Neural cell (in vitro differentiated cells): ENCODE results near the gene IFT20. TPM values are rescaled to one million over a fixed set of nuclear protein-coding genes. Genes with fewer than 3 reads are reported as not detected.

Experiments
- H2AFZ ChIP-seq: fragments of 200-600, 300-800 bp; sonication (generic), shearing (Covaris generic); 2 replicates; pipeline ENCODE4 v1.6.0; 2014; ENCODE audit warnings: low read depth, mild to moderate bottlenecking, antibody characterized with exemption, low read length, moderate library complexity
- H3F3A ChIP-seq: fragments of 200-600 bp; shearing (Covaris generic); 2 replicates; pipeline ENCODE4 v1.6.1; 2016; ENCODE audit warnings: mild to moderate bottlenecking, moderate library complexity, mixed read lengths, antibody characterized with exemption, low read length; ENCODE audit not compliant: insufficient read depth, poor library complexity, severe bottlenecking
- H3K27ac ChIP-seq: fragments of 200-600, 300-800 bp; sonication (generic), shearing (Covaris generic); 2 replicates; pipeline ENCODE4 v1.5.1; 2014; ENCODE audit warnings: mild to moderate bottlenecking, low read length, moderate library complexity
- H3K27me3 ChIP-seq: fragments of 300-800, 200-600 bp; sonication (generic), shearing (Covaris generic); 2 replicates; pipeline ENCODE4 v1.6.0; 2014; ENCODE audit warnings: mild to moderate bottlenecking, low read depth, low read length, moderate library complexity; ENCODE audit not compliant: insufficient read depth
- H3K36me3 ChIP-seq: fragments of 300-800, 200-600 bp; sonication (generic), shearing (Covaris generic); 2 replicates; pipeline ENCODE4 v1.5.1; 2014; ENCODE audit warnings: mild to moderate bottlenecking, antibody characterized with exemption, low read length, moderate library complexity; ENCODE audit not compliant: insufficient read depth
- H3K4me2 ChIP-seq: fragments of 300-800, 200-600 bp; sonication (generic), shearing (Covaris generic); 2 replicates; pipeline ENCODE4 v1.6.0; 2014; ENCODE audit warnings: mild to moderate bottlenecking, low read length
- H3K4me3 ChIP-seq: fragments of 300-800, 200-600 bp; sonication (generic), shearing (Covaris generic); 2 replicates; pipeline ENCODE4 v1.5.1; 2014; ENCODE audit warnings: mild to moderate bottlenecking, low read length, moderate library complexity
- H3K79me2 ChIP-seq: fragments of 200-600 bp; shearing (Covaris generic); replicated peaks from 2 replicates; pipeline ENCODE4 v1.6.0; 2014; ENCODE audit warnings: mild to moderate bottlenecking, low read length, moderate library complexity; ENCODE audit not compliant: insufficient read depth
- H3K9ac ChIP-seq: fragments of 300-800, 200-600 bp; sonication (generic), shearing (Covaris generic); 2 replicates; pipeline ENCODE4 v1.6.1; 2016; ENCODE audit warnings: mild to moderate bottlenecking, low read length, mixed read lengths
- H3K9me2 ChIP-seq: fragments of 200-600 bp; shearing (Covaris generic); 2 replicates; pipeline ENCODE4 v1.6.1; 2016; ENCODE audit warnings: mild to moderate bottlenecking, low read length, mixed read lengths; ENCODE audit not compliant: insufficient read depth
- H3K9me3 ChIP-seq: fragments of 200-600, 300-800 bp; sonication (generic), shearing (Covaris generic); 2 replicates; pipeline ENCODE4 v1.6.1; 2016; ENCODE audit warnings: mild to moderate bottlenecking, mixed run types, low read length, moderate library complexity, mixed read lengths
- H4K20me1 ChIP-seq: fragments of 200-600 bp; shearing (Covaris generic); 2 replicates; pipeline ENCODE4 v1.6.1; 2016; ENCODE audit warnings: mild to moderate bottlenecking, mixed run types; ENCODE audit not compliant: insufficient read depth
- CTCF ChIP-seq: fragments of 450-650 bp; IDR thresholded peaks from 2 replicates; pipeline ENCODE4 v1.5.1; 2014; ENCODE audit warnings: antibody characterized with exemption, mild to moderate bottlenecking, moderate library complexity; ENCODE audit not compliant: poor library complexity, severe bottlenecking
- EP300 ChIP-seq: fragments of 450-650 bp; conservative IDR thresholded peaks from 2 replicates; pipeline ENCODE4 v1.6.1; 2014; ENCODE audit warnings: antibody characterized with exemption, mild to moderate bottlenecking, moderate library complexity; ENCODE audit not compliant: poor library complexity, severe bottlenecking
- EZH2 ChIP-seq: fragments of 200-600, 300-800 bp; shearing (Covaris generic), sonication (generic); IDR thresholded peaks from 2 replicates; pipeline ENCODE4 v1.6.1; 2014; ENCODE audit warnings: antibody characterized with exemption, low read length, borderline replicate concordance, mild to moderate bottlenecking; ENCODE audit not compliant: insufficient read depth, poor library complexity, severe bottlenecking
- MXI1 ChIP-seq: fragments of 450-650 bp; conservative IDR thresholded peaks from 2 replicates; pipeline ENCODE4 v1.6.1; 2014; ENCODE audit warnings: antibody characterized with exemption, mild to moderate bottlenecking; ENCODE audit not compliant: poor library complexity, severe bottlenecking
- POLR2AphosphoS5 ChIP-seq: IDR thresholded peaks from 2 replicates; pipeline ENCODE4 v1.6.1; 2012
- RAD21 ChIP-seq: fragments of 450-650 bp; conservative IDR thresholded peaks from 2 replicates; pipeline ENCODE4 v1.6.1; 2014; ENCODE audit warnings: antibody characterized with exemption, mild to moderate bottlenecking, moderate library complexity
- SMC3 ChIP-seq: fragments of 450-650 bp; conservative IDR thresholded peaks from 2 replicates; pipeline ENCODE4 v1.6.1; 2014; ENCODE audit warnings: antibody characterized with exemption, mild to moderate bottlenecking, moderate library complexity; ENCODE audit not compliant: poor library complexity
- TAF1 ChIP-seq: IDR thresholded peaks from 2 replicates; pipeline ENCODE4 v1.6.1; 2012; ENCODE audit warnings: low read depth
- polyA plus RNA-seq: library from polyadenylated mRNA; depleted of rRNA; stranded (reverse); fragments of >200 nt; gene quantifications from 2 replicates; pipeline ENCODE4 v1.2.3, GENCODE V29; 2014
- TF ChIP-seq, protein P1 (sequence below): IDR thresholded peaks from 2 replicates; pipeline ENCODE4 v1.6.1; 2012; ENCODE audit warnings: borderline replicate concordance

IFT20 gene
- polyA plus RNA-seq, 1 donor from 2014 or later: 213 TPM

GRCh38 chr17:28317099-28317965 is 17.9 kb downstream of the IFT20 start:
- Histone ChIP-seq H3K4me2 (no peak overlapping the region), H3K27me3 (no peaks in the 10 kb centered on the region), H3K9me2 (no peaks in the 10 kb centered on the region), H3K4me3 (peak overlapping the region; percentile 84), H3K79me2 (peaks cover 29% of the 10 kb centered on the region), H3F3A (no peaks in the 10 kb centered on the region), H3K27ac (no peak overlapping the region), H3K9ac (peak overlapping the region; percentile 51), H4K20me1 (no peaks in the 10 kb centered on the region), H3K9me3 (no peaks in the 10 kb centered on the region), H3K36me3 (no peaks in the 10 kb centered on the region), H2AFZ (no peak overlapping the region)
- TF ChIP-seq SMC3 (no peak), TAF1 (no peak), CTCF (no peak), EP300 (no peak), MXI1 (no peak)
- TF ChIP-seq, protein P1, sequence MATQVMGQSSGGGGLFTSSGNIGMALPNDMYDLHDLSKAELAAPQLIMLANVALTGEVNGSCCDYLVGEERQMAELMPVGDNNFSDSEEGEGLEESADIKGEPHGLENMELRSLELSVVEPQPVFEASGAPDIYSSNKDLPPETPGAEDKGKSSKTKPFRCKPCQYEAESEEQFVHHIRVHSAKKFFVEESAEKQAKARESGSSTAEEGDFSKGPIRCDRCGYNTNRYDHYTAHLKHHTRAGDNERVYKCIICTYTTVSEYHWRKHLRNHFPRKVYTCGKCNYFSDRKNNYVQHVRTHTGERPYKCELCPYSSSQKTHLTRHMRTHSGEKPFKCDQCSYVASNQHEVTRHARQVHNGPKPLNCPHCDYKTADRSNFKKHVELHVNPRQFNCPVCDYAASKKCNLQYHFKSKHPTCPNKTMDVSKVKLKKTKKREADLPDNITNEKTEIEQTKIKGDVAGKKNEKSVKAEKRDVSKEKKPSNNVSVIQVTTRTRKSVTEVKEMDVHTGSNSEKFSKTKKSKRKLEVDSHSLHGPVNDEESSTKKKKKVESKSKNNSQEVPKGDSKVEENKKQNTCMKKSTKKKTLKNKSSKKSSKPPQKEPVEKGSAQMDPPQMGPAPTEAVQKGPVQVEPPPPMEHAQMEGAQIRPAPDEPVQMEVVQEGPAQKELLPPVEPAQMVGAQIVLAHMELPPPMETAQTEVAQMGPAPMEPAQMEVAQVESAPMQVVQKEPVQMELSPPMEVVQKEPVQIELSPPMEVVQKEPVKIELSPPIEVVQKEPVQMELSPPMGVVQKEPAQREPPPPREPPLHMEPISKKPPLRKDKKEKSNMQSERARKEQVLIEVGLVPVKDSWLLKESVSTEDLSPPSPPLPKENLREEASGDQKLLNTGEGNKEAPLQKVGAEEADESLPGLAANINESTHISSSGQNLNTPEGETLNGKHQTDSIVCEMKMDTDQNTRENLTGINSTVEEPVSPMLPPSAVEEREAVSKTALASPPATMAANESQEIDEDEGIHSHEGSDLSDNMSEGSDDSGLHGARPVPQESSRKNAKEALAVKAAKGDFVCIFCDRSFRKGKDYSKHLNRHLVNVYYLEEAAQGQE: no peak

GRCh38 chr17:28315846-28316705 is 19.2 kb downstream of the IFT20 start:
- no peak overlapping the region for H3K9ac ChIP-seq
- H3K27me3 ChIP-seq: no peaks in the 10 kb centered on the region
- H3K4me3 ChIP-seq: no peak overlapping the region
- H2AFZ ChIP-seq: no peak overlapping the region
- no peak overlapping the region for H3K27ac ChIP-seq
- peaks cover 16% of the 10 kb centered on the region for H3K79me2 ChIP-seq
- TF ChIP-seq SMC3 (no peak), POLR2AphosphoS5 (no peak), MXI1 (no peak), CTCF (no peak), EZH2 (no peak), EP300 (no peak), TAF1 (no peak), RAD21 (no peak)
- TF ChIP-seq, protein P1: no peak
- no peaks in the 10 kb centered on the region for H3K9me2 ChIP-seq
- H3K9me3 ChIP-seq: no peaks in the 10 kb centered on the region
- H3F3A ChIP-seq: no peaks in the 10 kb centered on the region
- no peaks in the 10 kb centered on the region for H3K36me3 ChIP-seq
- H4K20me1 ChIP-seq: no peaks in the 10 kb centered on the region
- H3K4me2 ChIP-seq: no peak overlapping the region
